ENCODE results near the gene PZP. TPM values are rescaled to one million over a fixed set of nuclear protein-coding genes. Genes with fewer than 3 reads are reported as not detected.

PZP gene
- total and polyA plus RNA-seq, 10 of the 15 experiments (the other 5 are each of a cell fraction or from before 2014, with no cell fraction given), result not detected

DNA sequence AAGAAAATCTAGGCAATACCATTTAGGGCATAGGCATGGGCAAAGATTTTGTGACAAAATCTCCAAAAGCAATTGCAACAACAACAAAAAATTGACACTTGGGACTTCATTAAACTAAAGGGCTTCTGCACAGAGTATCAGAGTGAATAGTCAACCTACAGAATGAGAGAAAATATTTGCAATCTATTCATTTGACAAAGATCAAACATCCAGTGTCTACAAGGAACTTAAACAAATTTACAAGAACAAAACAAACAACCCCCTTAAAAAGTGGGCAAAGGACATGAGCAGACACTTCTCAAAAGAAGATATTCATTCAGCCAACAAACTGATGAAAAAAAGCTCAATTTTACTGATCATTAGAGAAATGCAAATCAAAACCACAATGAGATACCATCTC, 44.1 kb upstream of the PZP start:
- Histone ChIP-seq H3K36me3 (ENCODE audit: control insufficient read depth in 2 of 2, insufficient read depth in 2 of 2, low read length in 1 of 2) (no peaks in the 10 kb centered on the region), H3K9ac (ENCODE audit: control insufficient read depth, insufficient read depth, low read length) (no peak overlapping the region), H3K4me1 (ENCODE audit: control insufficient read depth, insufficient read depth, low read length) (no peaks in the 10 kb centered on the region), H3K27ac (ENCODE audit: control insufficient read depth, insufficient read depth) (no peak overlapping the region), H3K27me3 (replicated peaks in 1 of 2; ENCODE audit: control insufficient read depth in 2 of 2, insufficient read depth in 2 of 2, low read length in 1 of 2) (no peaks in the 10 kb centered on the region), H3K4me3 (no peak overlapping the region), H3K4me2 (ENCODE audit: control insufficient read depth, insufficient read depth) (no peak overlapping the region), H4K20me1 (ENCODE audit: control insufficient read depth, insufficient read depth) (no peaks in the 10 kb centered on the region), H3K9me3 (replicated peaks; ENCODE audit: control insufficient read depth, insufficient read depth, low read length) (no peaks in the 10 kb centered on the region), H3K79me2 (ENCODE audit: control insufficient read depth, insufficient read depth, low read length) (no peaks in the 10 kb centered on the region), H2AFZ (ENCODE audit: control insufficient read depth, low read depth, low read length) (no peak overlapping the region)
- RAD21 ChIA-PET (ENCODE audit: unreplicated experiment), result no interaction called here
- BruUV-seq (replicated peaks), result no TSS peak
- no peak for TF ChIP-seq BACH1 (IDR thresholded peaks at IDR 0.05; ENCODE audit: borderline replicate concordance)
- no peak for TF ChIP-seq PAX8 (IDR thresholded peaks at IDR 0.05)
- no peak for TF ChIP-seq STAT3 (IDR thresholded peaks at IDR 0.05; ENCODE audit: low read depth, low read length)
- TF ChIP-seq HCFC1 (IDR thresholded peaks at IDR 0.05; ENCODE audit: low read length), result no peak
- no peak for TF ChIP-seq CEBPB (IDR thresholded peaks at IDR 0.05; ENCODE audit: borderline replicate concordance in 1 of 2, low read depth in 2 of 2, low read length in 2 of 2)
- TF ChIP-seq BCL11A (IDR thresholded peaks at IDR 0.05; ENCODE audit: low read depth, low read length), result no peak
- no peak for TF ChIP-seq RCOR1 (conservative IDR thresholded peaks at IDR 0.05; ENCODE audit: low read depth, low read length)
- TF ChIP-seq RAD21 (IDR thresholded peaks at IDR 0.05; ENCODE audit: insufficient read depth, low read depth, low read length), result no peak
- TF ChIP-seq SUZ12 (IDR thresholded peaks at IDR 0.05; ENCODE audit: unreplicated experiment), result no peak
- TF ChIP-seq SMC3 (IDR thresholded peaks at IDR 0.05; ENCODE audit: borderline replicate concordance, low read length), result no peak
- TF ChIP-seq FOXK2 (IDR thresholded peaks at IDR 0.05), result no peak
- TF ChIP-seq, protein P1, sequence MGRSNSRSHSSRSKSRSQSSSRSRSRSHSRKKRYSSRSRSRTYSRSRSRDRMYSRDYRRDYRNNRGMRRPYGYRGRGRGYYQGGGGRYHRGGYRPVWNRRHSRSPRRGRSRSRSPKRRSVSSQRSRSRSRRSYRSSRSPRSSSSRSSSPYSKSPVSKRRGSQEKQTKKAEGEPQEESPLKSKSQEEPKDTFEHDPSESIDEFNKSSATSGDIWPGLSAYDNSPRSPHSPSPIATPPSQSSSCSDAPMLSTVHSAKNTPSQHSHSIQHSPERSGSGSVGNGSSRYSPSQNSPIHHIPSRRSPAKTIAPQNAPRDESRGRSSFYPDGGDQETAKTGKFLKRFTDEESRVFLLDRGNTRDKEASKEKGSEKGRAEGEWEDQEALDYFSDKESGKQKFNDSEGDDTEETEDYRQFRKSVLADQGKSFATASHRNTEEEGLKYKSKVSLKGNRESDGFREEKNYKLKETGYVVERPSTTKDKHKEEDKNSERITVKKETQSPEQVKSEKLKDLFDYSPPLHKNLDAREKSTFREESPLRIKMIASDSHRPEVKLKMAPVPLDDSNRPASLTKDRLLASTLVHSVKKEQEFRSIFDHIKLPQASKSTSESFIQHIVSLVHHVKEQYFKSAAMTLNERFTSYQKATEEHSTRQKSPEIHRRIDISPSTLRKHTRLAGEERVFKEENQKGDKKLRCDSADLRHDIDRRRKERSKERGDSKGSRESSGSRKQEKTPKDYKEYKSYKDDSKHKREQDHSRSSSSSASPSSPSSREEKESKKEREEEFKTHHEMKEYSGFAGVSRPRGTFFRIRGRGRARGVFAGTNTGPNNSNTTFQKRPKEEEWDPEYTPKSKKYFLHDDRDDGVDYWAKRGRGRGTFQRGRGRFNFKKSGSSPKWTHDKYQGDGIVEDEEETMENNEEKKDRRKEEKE (IDR thresholded peaks at IDR 0.05), result no peak
- TF ChIP-seq, protein P2, sequence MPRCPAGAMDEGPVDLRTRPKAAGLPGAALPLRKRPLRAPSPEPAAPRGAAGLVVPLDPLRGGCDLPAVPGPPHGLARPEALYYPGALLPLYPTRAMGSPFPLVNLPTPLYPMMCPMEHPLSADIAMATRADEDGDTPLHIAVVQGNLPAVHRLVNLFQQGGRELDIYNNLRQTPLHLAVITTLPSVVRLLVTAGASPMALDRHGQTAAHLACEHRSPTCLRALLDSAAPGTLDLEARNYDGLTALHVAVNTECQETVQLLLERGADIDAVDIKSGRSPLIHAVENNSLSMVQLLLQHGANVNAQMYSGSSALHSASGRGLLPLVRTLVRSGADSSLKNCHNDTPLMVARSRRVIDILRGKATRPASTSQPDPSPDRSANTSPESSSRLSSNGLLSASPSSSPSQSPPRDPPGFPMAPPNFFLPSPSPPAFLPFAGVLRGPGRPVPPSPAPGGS (IDR thresholded peaks at IDR 0.05; ENCODE audit: borderline replicate concordance, insufficient read depth, low read depth, low read length, poor library complexity, severe bottlenecking), result no peak
- TF ChIP-seq ETV6 (conservative IDR thresholded peaks at IDR 0.05 in 1 of 2, IDR thresholded peaks at IDR 0.05 in 1 of 2; ENCODE audit: borderline replicate concordance in 1 of 2, low read depth in 1 of 2), result no peak
- TF ChIP-seq RBBP5 (conservative IDR thresholded peaks at IDR 0.05), result no peak
- TF ChIP-seq POLR2AphosphoS2 (IDR thresholded peaks at IDR 0.05; ENCODE audit: low read depth, low read length), result no peak
- no peak for TF ChIP-seq POLR2A (IDR thresholded peaks at IDR 0.05; ENCODE audit: low read depth, low read length)
- no peak for TF ChIP-seq NFYA (IDR thresholded peaks at IDR 0.05; ENCODE audit: borderline replicate concordance, low read depth, low read length)
- no peak for TF ChIP-seq RAD51 (IDR thresholded peaks at IDR 0.05)
- in situ Hi-C loops (cut with MboI) (no loop called here), intact Hi-C loops (cut with micrococcal nuclease; ENCODE audit: unreplicated experiment) (no loop called here)
- POLR2A ChIA-PET, result no interaction called here
- FAIRE-seq (no peak), ATAC-seq (no peak), DNase-seq (ENCODE audit: low read depth, low spot score) (no peak)
- CTCF ChIA-PET, result no interaction called here
- SMC1A ChIA-PET (ENCODE audit: uncharacterized antibody, unreplicated experiment), result no interaction called here
